ENCODE data around the gene TLCD1.
A peak's percentile ranks its signal among the peaks of the same experiment; 100 is the strongest.

TLCD1 gene

DNA sequence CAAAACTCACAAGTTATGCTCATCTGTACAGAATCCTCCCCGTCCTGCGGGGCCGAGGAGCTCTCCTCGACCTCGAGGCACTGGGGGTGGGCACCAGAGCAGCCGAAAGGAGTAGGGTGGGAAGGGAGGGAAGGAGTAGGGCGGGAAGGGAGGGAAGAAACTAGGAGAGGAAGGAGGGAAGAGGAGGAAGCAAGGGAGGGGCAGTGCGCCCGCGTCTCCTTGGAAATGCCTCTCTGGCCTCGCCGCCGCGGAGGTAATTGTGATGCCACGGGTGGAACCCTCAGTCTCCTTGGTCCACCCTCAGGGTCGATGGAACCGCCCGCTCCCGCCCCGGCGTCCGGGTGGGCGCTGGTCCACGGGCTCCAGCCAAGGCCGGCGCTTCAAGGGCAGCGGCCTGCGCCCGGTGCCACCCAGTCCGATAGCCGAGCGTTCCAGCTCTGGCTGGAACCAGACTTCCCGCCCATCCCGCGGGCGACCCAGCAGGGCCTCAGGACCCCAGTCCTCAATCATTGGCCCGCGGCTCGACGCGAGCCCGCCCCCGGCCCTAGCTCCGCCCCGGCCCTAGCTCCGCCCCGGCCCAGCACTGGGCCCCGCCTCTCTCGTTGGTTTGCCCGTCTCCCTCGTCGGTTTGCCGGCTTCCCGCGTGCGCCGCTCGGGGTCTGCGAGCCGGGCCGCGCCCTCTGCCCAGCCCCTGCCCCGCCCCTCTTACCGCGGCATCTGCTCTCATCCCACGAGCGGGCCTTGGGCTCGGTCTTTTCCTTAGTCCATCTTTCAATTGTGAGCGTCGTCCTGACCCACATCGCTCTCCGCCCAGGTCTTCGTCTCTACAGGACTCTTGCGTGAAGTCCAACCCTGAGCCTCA is 14.9 kb downstream of the TLCD1 start:
- DNase-seq: peak; percentile 85

DNA sequence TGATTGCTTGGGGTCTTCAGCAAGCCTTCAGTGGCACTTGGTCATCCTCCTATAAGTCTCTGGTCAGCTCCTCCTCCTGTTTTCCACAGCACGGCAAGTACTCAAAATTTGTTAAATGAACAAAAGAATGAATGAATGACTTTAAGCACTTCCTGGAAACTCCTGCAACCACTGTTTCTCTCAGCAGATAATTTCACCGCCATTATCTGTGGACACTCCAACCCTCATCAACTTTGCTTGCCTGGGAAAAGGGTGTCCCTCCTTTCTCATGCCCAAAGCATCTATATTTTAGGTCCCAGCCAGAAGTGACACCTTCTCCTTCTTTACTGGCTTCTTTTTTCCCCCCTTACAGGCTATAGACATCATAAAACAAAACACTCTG is 18.7 kb downstream of the TLCD1 start:
- DNase-seq: no peak

DNA sequence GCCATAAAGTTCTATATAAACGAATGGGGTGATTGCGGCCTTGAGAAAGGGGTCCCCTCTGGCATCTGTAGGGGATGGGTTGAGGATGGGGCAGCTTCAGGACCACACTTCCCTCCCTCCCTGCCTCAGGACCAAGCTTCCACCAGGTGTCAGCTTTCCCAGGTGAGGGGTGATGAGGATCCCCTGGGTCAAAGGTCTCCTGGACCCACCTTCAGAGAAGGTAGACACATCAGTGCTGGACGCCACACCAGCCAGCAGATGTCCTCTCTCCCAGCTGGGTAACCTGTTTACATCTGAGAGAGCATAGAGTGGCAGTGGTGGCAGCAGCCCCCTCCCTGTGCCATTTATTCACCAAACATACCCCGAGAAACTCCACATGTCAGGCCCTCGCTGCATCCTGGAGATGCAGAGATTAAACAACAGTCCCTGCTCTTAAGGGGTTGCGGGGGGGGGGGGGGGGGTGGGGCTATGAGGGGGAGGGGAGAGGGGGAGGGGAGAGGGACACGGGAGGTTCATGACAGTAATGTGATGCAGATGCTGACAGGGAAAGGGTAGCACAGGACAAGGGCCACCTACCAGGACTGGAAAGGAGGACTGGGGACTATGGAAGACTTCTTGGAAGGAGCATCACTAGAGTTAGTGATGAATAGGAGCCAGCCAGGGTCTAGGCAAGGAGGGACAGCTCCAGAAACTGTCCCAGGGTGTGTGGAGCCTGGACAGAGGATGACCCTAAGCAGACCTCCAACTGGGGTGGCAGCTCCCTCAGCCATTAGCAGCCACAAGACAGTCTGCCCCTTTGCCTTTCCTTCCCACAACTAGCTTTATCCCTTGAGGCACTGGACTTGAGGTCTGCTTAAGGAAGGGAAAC is 19.3 kb downstream of the TLCD1 start:
- no peak for DNase-seq

DNA sequence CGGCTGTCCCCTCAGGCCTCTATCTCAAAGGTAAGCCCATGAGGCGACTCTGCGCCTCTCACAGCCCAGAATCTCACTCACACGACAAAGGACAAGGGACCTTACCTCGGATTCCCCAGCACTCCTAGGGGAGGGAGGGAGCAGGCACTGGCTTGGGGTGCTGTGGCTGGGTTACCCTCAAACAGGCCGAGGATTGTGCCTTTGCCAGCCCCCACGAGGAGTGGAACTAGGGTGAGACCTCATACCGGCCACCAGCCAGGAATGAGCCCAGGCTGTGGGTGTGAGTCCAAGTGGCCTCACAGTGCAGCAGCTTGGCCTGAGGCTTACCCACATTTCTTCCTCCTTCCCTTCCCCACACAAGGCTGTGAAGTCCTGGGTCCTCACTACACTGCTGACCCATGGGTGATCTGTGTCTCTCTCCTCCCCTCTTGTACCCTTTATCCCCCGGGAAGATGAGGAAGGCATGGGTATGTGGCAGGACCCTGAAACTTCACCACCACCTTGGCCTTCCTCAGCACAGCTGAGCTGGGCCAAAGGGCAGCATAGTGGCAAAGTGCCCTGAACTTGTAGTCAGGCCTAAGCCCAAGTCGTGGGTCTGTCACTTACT is 20.2 kb downstream of the TLCD1 start:
- DNase-seq: no peak

DNA sequence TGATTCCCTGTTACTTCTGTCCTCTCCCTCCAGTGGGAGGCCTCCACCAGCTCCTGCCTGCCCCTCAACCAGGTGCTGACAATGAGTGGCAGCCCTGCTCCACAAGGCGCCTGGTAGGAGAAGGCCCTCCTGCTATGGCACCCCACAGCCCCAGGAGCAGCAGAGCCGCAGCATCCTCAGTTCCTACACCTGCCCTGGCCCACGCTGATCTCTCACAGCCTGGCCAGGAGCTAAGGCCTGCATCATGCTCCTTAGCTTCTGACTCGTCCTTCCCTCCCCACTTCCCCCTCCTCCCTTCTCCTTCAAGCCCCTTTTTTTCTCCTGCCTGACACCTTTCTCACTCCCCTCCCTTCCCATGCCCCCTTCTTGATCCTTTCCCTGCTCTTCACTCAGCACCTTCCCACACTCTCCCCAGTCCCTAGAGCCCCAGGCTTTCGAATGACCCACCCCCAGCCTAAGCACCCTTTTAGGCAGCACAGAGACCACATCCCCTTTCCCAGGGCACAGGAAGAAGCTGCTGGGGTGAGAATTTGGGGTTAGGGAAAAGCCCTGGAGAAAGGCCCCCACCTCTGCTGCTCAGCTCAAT is 20.9 kb downstream of the TLCD1 start:
- DNase-seq: no peak

DNA sequence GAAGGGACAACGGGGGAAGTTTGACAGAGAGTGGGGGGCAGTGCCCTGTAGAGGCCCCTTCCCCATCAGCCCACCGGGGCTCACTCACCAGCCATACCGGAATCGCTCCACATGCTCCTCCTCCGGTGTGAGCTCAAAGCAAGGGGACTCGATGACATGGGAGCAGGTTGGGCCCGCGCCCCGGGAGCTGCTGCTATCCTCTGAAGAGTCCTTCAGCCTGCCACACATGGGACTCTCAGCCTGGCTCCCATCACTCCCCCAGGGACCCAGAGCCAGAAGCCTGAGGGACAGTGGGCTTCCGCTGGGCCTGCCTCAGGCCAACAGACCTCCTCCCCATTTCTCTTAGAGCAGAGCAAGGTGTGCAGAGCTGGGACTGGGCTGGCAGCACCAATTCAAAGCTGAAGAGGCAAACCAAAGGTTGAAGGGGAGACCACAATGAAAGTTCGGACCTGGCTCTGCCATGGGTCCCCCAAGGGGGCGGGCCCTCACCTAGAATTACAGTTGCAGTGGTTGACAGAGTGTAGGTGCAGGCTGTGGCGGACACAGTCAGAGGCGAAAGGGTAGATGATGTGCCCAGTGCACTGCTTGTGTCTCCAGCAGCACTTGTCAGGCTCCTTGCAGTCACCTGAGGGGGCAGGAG is 21.7 kb downstream of the TLCD1 start:
- no peak for DNase-seq

DNA sequence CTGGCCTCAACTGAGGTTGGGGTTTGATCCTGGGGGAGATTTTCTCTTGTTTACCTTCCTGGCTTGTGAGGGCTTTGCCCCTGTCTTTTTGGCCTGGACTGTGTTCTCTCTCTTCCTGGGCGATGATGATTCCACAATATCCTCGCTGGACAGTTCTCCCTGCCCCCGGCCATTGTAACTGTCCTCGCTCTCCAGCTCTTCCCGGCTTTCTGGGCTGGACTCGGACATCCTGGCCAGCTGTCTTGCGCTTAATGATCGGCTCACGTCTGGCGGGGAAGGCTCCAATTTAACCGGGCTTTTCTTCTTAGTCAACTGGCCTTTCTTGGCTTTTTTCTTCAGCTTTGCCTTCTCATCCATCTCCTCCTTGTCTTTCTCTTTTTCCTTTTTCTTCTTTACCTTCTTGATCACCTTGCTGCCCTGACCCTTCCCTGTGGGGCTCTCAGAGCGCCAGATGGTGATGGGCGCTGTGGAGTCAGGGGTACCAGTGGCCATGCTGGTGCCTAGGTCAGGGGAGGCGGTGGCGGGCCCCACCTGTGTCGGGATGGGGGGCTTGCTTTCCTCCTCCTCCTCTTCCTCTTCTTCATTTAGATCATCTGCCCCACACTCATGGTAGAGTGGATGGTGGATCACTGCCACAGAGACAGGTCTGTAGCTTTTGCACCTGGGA is 22.3 kb downstream of the TLCD1 start:
- DNase-seq: no peak

DNA sequence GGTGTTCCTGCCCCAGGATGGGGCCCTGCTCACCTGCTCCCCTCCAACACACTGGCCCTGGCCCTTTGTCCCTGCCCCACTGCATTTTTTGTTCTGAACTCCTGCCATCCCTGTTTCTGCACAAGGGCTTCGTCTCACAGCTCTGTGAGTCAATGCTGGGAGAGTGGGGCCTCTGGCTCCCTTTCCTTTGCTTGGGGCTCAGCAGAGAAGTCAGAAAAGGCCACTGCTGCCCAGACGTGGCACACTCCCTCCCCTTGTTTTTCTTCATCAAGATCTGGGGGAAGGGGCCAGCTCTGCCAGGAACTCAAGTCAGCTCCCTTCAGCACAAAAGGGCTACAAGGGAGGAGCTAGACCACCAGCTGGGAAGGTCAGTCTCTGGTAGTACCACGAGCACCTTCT is 23.3 kb downstream of the TLCD1 start:
- no peak for DNase-seq

DNA sequence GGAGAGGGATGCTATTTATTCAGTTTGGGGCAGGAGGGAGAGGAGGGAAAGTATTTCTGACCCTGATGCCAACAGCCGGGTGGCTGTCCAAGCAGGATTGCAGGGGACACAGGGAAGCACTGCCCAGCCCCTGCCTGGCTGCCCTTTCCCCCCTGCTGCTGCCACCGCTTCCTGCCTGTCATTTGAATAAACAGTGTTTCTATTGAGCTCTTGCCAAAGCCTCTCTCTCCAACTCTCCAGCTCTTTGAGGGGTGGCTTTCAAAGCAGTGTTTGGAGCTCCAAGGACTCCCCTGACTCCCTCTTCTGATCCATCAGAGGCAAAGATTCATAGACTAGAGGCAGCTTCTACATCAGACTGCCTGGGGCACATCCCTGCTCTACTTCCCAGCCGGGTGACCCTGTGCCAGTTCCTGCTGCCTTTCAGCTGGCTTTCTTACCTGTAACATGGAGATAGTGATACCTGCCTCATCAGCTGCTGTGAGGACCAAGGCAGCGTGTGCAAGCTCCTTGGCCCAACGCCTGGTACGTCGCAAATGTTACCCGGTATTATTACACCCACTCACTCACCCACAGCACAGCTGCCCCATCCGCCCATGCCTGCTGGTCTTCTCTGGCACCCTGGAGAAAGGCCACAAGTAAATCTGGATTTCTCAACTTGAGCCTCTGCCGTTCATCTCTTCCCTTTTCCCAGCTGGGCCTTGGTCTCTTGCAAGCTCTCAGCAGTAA is 23.8 kb downstream of the TLCD1 start:
- DNase-seq: no peak

DNA sequence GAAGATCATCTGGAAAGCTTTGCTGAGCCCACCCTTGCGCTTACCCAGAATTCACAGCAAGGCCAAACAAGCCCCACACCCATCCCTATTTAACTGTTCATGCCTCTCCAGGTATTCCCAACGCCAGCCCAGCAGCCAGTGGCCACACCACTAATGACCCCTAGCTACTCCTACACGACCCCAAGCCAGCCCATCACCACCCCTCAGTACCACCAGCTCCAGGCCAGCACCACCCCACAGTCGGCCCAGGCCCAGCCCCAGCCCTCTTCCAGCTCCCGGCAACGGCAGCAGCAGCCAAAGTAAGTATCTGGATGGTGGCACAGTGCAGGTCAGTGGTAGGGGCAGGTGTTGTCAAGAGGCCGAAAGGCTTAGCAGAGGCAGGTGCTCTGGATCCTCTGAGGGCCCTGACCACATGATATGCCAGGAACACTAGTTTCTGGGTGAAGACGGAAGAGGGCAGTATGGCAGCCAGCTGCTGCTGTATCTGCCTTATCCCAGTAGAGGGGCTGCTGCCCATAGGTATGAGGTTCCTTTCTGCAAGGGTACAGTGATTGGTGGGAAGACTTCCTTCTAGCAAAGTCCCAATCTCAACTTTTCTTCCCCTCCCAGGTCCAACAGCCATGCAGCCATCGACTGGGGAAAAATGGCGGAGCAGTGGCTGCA is 25.1 kb downstream of the TLCD1 start:
- DNase-seq: no peak

DNA sequence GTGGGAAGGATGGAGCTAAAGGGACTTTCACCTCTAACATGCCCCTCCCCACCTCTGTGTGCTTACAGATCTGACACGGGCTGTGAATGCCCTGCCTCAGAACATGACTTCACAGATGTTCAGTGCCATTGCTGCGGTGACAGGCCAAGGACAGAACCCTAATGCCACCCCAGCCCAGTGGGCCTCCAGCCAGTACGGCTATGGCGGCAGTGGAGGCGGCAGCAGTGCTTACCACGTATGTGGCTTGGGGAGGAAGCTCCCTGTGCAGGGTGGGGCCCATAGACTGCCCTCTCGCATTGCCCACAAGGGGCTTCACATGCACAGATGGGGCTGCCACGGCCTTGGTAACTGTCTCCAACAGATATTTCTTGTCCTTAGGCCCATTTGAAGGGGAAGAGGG is 25.8 kb downstream of the TLCD1 start:
- DNase-seq: no peak

DNA sequence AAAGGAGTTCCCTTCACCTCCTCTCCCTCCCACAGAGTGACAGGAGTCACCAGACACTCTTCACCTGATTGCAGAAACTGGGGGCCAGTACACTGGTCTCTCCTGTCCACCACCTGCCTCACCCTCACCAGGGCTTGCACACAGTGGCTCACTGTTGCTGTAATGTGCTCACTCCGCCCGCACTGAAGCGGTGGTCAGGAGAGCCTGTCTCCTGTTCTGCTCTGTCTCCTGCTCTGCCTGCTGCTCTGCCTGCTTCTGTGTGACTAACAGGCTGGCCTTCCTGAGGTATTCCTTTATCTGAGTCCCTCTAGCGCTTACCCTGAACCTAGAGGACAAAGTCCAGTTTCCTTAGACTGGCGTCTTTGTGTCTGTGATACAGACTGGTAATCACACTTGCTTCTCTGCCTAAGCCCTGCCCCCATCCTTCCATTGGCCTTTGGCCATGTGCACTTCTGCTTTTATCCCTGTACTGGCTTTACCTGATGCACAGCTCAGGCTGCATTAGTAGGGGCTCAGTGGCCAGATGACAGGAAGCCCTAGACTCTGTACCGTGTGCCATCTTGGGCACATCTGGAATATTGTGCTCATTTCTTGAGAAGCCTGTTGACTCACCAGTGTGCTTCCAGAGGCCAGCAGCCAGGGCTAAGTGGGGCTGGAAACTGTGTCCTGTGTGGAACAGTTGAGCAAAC is 27.6 kb downstream of the TLCD1 start:
- DNase-seq: no peak

DNA sequence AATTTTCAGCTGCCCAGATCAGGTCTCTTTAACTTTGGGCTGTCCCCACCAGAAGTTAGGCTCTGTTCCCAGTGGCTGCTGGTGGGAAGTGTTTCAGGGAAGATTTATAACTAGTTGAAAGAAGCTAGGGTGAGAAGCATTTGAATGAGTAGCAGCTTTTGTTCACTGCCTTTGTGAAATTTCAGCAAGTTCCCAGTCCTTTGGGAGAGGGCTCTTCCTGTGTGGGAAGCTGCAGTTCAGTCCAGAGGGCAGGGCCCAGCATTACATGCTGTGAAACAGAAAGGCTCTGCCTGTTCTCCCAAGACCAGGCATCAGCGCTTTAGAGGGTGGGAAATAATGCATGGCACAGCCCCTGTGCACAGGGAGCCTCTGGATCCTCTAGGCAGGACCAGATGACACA is 32.2 kb downstream of the TLCD1 start:
- DNase-seq: no peak

DNA sequence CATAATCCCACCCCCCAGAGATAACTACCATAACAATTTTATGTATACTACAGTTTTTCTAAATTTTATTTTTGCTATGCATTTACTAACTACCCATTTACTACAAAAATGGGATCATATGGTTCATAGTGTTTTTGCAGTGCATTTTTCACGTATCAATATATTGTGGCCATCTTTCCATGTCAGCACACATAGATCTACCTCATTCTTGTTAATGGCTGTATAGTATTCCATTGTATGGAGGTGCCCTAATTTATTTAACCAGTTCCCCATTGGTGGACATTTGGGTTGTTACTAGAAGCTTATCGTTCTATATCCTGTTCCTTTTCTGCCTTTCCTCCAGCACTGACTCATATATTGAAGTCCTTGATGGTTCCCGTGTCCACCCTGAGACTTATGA is 37.0 kb downstream of the TLCD1 start:
- no peak for DNase-seq

DNA sequence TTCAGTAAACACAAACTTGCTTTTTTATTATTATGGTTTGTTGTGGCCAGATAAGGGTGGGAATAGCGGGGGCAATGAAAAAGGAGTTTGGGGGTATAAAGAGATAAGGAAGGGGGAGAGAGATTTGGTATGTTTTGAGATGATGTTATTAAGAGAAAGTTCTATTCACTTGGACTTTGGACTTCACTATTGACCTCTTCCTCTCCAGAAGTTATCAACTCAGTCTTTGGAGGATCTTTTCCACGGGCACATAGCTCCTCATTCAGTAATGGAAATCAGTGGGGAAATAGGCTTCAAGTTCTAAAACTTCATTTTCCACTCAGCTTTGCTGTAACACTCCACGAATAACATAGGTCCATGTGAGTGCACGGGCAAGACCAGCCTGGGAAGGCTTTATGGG is 37.6 kb downstream of the TLCD1 start:
- DNase-seq: no peak

DNA sequence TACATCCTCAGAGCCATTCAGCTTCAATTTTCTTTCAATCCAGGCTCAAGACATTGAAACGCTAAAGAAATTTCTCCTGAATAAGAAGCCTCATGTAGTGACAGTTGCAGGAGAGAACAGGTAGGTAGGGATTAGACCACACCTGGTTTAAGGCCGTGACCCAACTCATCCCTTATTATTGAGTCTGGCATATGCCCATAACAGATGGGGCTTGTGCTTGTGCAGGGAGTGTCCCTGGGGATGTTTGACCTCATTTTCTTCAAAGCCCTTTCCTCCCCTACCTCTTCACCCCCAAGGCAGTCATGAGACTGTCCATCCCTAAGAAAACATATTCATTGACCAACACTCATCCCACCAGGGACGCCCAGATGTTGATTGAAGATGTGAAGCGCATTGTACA is 39.7 kb downstream of the TLCD1 start:
- no peak for DNase-seq

DNA sequence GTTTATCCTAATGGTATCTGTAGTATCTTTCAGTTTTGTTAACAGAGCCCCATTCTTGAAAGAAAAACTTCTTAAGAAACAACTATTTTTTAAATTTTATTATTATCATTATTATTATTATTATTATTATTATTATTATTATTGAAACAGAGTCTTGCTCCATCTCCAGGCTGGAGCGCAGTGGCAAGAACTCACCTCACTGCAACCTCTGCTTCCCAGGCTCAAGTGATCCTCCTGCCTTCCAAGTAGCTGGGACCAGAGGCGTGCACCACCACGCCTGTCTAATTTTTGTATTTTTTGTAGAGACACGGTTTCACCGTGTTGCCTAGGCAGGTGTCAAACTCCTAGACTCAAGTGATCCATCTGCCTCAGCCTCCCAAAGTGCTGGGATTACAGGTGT is 40.7 kb downstream of the TLCD1 start:
- no peak for DNase-seq

DNA sequence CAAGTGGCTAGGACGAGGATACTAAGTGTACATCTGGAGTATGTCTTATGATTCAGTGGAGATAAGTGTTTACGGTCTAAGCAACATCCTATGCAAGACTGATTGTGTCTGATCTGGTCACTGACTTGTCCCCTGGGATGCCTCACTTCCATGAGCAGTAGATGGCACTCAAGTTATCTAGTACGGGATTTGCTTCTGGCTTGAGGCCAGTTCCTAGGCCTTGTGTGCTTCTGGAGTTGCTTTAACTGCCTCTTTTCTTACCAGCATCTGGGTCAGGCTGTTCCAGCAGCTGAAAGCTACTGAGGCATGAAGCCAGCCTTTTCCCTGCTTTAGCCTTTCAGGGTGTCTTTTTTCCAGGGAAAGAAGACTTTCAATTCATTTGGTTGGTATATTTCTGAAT is 41.1 kb downstream of the TLCD1 start:
- DNase-seq: no peak

DNA sequence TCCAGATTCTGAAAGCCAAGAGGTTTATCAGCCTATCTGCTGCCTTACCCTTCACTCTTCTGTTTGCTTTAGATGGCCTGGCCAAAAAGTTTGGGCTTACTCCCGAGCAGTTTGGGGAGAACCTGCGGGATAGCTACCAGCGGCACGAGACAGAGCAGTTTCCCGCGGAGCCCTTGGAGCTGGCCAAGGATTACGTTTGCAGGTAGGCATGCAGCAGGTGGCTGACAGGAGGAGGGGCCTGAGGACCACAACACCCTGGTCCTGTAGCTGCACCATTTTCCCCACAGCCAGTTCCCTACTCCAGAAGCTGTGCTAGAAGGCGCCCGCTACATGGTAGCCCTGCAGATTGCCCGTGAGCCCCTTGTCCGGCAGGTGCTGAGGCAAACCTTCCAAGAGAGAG is 43.4 kb downstream of the TLCD1 start:
- DNase-seq: no peak

DNA sequence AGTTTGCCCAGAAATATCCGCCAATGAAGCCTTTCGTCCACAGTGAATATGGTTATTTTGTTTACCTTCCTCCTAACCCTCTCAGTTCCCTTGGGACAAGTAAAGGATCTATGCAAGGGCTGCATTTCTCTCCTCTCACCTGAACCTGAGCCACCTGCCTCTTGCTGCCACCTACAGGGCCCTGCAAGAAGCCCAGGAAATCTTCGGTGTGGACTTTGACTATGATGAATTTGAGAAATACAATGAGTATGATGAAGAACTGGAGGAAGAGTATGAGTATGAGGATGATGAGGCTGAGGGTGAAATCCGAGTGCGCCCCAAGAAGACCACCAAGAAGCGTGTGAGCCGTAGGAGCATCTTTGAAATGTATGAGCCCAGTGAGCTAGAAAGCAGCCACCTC is 50.1 kb downstream of the TLCD1 start:
- no peak for DNase-seq
